Caco-2 (cell line): ENCODE measurements around the gene BCL2L13. TPM values are rescaled to one million over a fixed set of nuclear protein-coding genes. Genes with fewer than 3 reads are reported as not detected.

Experiments
- BruUV-seq: library from RNA; stranded (reverse); fragments of 400-500 nt; replicated peaks from 2 replicates; lab custom pipeline; 2021; lab: Mats Ljungman, UMichigan
- CTCF ChIA-PET: fragments of 300-600 bp; sonication (Branson Sonifier 250); formaldehyde crosslinking; loops from one replicate; lab custom pipeline; 2022; ENCODE audit warnings: antibody characterized with exemption; lab: Charles Lee
- POLR2A ChIA-PET: fragments of 300-600 bp; sonication (Branson Sonifier 250); formaldehyde crosslinking; loops from one replicate; lab custom pipeline; 2022; ENCODE audit warnings: antibody characterized with exemption; lab: Charles Lee
- DNase-seq, 2 experiments: peaks; one replicate each; pipeline versions ENCODE4 v3.0.0 to v3.0.0-alpha.2; 2020 to 2022
- H3K27me3 ChIP-seq: replicated peaks from 2 replicates; pipeline ENCODE4 v1.6.0; 2011; ENCODE audit warnings: low read length; ENCODE audit not compliant: control insufficient read depth, insufficient read depth
- H3K36me3 ChIP-seq: 2 replicates; pipeline ENCODE4 v1.5.1; 2011; ENCODE audit warnings: low read length; ENCODE audit not compliant: control insufficient read depth, insufficient read depth
- H3K4me1 ChIP-seq: fragments of 250-450 bp; sonication (Bioruptor Pico); 2 replicates; pipeline ENCODE4 v1.5.1; 2020; ENCODE audit warnings: mild to moderate bottlenecking
- H3K4me3 ChIP-seq: 2 replicates; pipeline ENCODE4 v1.5.1; 2011; ENCODE audit warnings: low read depth, mild to moderate bottlenecking, control low read depth, low read length
- H3K9me3 ChIP-seq: fragments of 250-450 bp; sonication (Bioruptor Pico); 2 replicates; pipeline ENCODE4 v1.5.1; 2020; ENCODE audit warnings: mild to moderate bottlenecking, moderate library complexity
- H3K27ac Mint-ChIP-seq: one replicate; pipeline ENCODE4 v1.8.0; 2022; ENCODE audit warnings: mixed read lengths; ENCODE audit not compliant: unreplicated experiment
- H3K27me3 Mint-ChIP-seq: one replicate; pipeline ENCODE4 v1.8.0; 2022; ENCODE audit warnings: mixed read lengths; ENCODE audit not compliant: insufficient read depth, unreplicated experiment
- H3K36me3 Mint-ChIP-seq: one replicate; pipeline ENCODE4 v1.8.0; 2022; ENCODE audit warnings: mild to moderate bottlenecking, mixed read lengths; ENCODE audit not compliant: insufficient read depth, unreplicated experiment
- H3K4me1 Mint-ChIP-seq: one replicate; pipeline ENCODE4 v1.8.0; 2022; ENCODE audit warnings: low read depth, mixed read lengths; ENCODE audit not compliant: unreplicated experiment
- H3K4me3 Mint-ChIP-seq: one replicate; pipeline ENCODE4 v1.8.0; 2022; ENCODE audit warnings: mild to moderate bottlenecking, moderate library complexity, mixed read lengths; ENCODE audit not compliant: unreplicated experiment
- H3K9me3 Mint-ChIP-seq: one replicate; pipeline ENCODE4 v1.8.0; 2022; ENCODE audit warnings: mixed read lengths; ENCODE audit not compliant: unreplicated experiment
- CTCF ChIP-seq, 2 experiments: fragments of 200-600 bp in 1 of 2; IDR thresholded peaks; 1 replicate in 1 of 2; 2 replicates in 1 of 2; pipeline versions ENCODE4 v1.5.1 to v1.8.0; 2011 to 2022; ENCODE audit warnings: antibody characterized with exemption in 1 of 2, control low read depth in 1 of 2, inconsistent platforms in 1 of 2, low read depth in 1 of 2, low read length in 1 of 2, mild to moderate bottlenecking in 1 of 2, moderate library complexity in 1 of 2; ENCODE audit not compliant: insufficient read depth in 1 of 2, severe bottlenecking in 1 of 2, unreplicated experiment in 1 of 2
- intact Hi-C: fragments of 100-400 bp; cut with micrococcal nuclease; formaldehyde crosslinking; loops from one replicate; pipeline ENCODE4 v1.10.0; 2022; ENCODE audit not compliant: unreplicated experiment
- total RNA-seq: library from RNA; stranded (reverse); gene quantifications from 2 replicates; pipeline ENCODE4 v1.2.3, GENCODE V29; 2022

The BCL2L13 gene
- total RNA-seq, 1 experiment from 2014 or later, result 34.3 TPM

DNA sequence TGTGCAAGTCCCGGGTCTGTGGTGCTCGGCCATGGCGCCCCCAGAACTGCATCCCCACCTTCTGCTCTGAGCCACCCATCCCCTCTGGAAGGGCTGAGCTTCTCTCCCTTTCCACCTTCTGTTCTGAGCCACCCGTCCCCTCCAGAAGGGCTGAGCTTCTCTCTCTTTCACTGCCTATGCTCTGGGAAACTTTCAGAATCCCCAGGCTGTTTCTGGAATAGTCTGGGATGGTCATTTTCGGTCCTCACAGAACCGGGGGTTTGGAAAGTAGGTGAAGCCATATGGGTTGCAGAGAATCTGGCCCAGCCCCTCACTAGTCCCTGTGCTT lies 139.1 kb downstream of the BCL2L13 start:
- POLR2A ChIA-PET, result no interaction called here
- Histone ChIP-seq H3K9me3 (no peaks in the 10 kb centered on the region), H3K27me3 (no peaks in the 10 kb centered on the region), H3K4me3 (no peak overlapping the region), H3K4me1 (peaks cover 9% of the 10 kb centered on the region; the same call in 1 of the 2 replicates), H3K36me3 (no peaks in the 10 kb centered on the region)
- no TSS peak for BruUV-seq
- no peak overlapping the region for H3K4me3 Mint-ChIP-seq
- H3K4me1 Mint-ChIP-seq, result peaks cover 6% of the 10 kb centered on the region
- peaks cover 12% of the 10 kb centered on the region for H3K36me3 Mint-ChIP-seq
- no peak for DNase-seq
- no peaks in the 10 kb centered on the region for H3K9me3 Mint-ChIP-seq
- intact Hi-C loops, result no loop called here
- H3K27ac Mint-ChIP-seq, result no peak overlapping the region
- CTCF ChIA-PET, result no interaction called here
- no peak for TF ChIP-seq CTCF (IDR thresholded peaks at IDR 0.05; ENCODE audit: insufficient read depth in 1 of 2, low read depth in 1 of 2, low read length in 1 of 2, severe bottlenecking in 1 of 2, unreplicated experiment in 1 of 2)
- H3K27me3 Mint-ChIP-seq, result no peaks in the 10 kb centered on the region

- Mint-ChIP-seq H3K4me1 (no peaks in the 10 kb centered on the region), H3K4me3 (no peak overlapping the region), H3K27ac (no peak overlapping the region), H3K27me3 (no peaks in the 10 kb centered on the region), H3K36me3 (peaks cover 8% of the 10 kb centered on the region), H3K9me3 (no peaks in the 10 kb centered on the region)
- no peak for DNase-seq
- intact Hi-C loops, result no loop called here
- Histone ChIP-seq H3K4me3 (no peak overlapping the region), H3K36me3 (no peaks in the 10 kb centered on the region), H3K9me3 (no peaks in the 10 kb centered on the region), H3K4me1 (peaks cover 1% of the 10 kb centered on the region; the same call in 1 of the 2 replicates), H3K27me3 (no peaks in the 10 kb centered on the region)
- CTCF ChIA-PET, result no interaction called here
- TF ChIP-seq CTCF (IDR thresholded peaks at IDR 0.05; ENCODE audit: insufficient read depth in 1 of 2, low read depth in 1 of 2, low read length in 1 of 2, severe bottlenecking in 1 of 2, unreplicated experiment in 1 of 2), result no peak
- POLR2A ChIA-PET, result no interaction called here
- no TSS peak for BruUV-seq
Measured at GRCh38 chr22:17778412-17778976, 139.9 kb downstream of the BCL2L13 start.

GRCh38 chr22:17779286-17780115 lies 140.9 kb downstream of the BCL2L13 start:
- no peak overlapping the region for H3K27ac Mint-ChIP-seq

More at GRCh38 chr22:17779286-17780115, 140.9 kb downstream of the BCL2L13 start:
- Mint-ChIP-seq H3K4me1 (no peaks in the 10 kb centered on the region), H3K4me3 (no peak overlapping the region), H3K27me3 (no peaks in the 10 kb centered on the region), H3K36me3 (peaks cover 6% of the 10 kb centered on the region), H3K9me3 (no peaks in the 10 kb centered on the region)
- H3K36me3 ChIP-seq, result no peaks in the 10 kb centered on the region
- ChIA-PET CTCF (interaction anchor here (0.5 to 1.0 kb wide), 2 partner anchors 8 to 37 kb away, joined by 3 to 4 read pairs; no protein-coding TSS in a partner anchor), POLR2A (no interaction called here)
- H3K4me3 ChIP-seq, result no peak overlapping the region
- intact Hi-C loops, result no loop called here
- no peaks in the 10 kb centered on the region for H3K4me1 ChIP-seq
- DNase-seq, result no peak
- no peak for TF ChIP-seq CTCF (IDR thresholded peaks at IDR 0.05; ENCODE audit: insufficient read depth in 1 of 2, low read depth in 1 of 2, low read length in 1 of 2, severe bottlenecking in 1 of 2, unreplicated experiment in 1 of 2)
- no peaks in the 10 kb centered on the region for H3K27me3 ChIP-seq
- no TSS peak for BruUV-seq
- no peaks in the 10 kb centered on the region for H3K9me3 ChIP-seq
